ENCODE data around the gene GABPB1.

GABPB1 gene

GRCh38 chr15:50228866-50229265, 126.1 kb downstream of the GABPB1 start:
- H3K4me3 ChIP-seq (ENCODE audit: low read length): no peak overlapping the region
- no peak for TF ChIP-seq ZNF274 (IDR thresholded peaks at IDR 0.05; ENCODE audit: low read depth, low read length)

DNA sequence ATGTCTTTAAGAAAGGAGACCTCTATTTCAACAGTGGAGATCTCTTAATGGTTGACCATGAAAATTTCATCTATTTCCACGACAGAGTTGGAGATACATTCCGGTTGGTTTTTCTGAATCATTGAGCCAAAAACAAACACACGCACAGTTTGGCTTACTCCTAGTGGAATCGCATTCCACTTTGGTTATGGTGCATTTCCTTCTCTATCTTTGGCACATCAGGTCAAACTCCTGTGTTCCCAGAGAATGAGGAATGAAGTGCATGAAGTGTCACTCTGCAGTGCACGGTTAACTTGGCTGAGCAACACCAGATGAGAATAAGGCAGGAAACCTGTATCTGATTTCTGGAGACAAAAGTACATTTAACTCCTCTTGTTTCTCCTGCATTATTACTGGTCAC, 127.9 kb downstream of the GABPB1 start:
- no peak for TF ChIP-seq ZNF274 (IDR thresholded peaks at IDR 0.05; ENCODE audit: low read depth, low read length)
- no peak overlapping the region for H3K4me3 ChIP-seq (ENCODE audit: low read length)

- no peak for TF ChIP-seq ZNF274 (IDR thresholded peaks at IDR 0.05; ENCODE audit: low read depth, low read length)
- H3K4me3 ChIP-seq (ENCODE audit: low read length): no peak overlapping the region
Measured at GRCh38 chr15:50225938-50226337, 129.1 kb downstream of the GABPB1 start.

All from GM08714 (cell line).